ENCODE measurements around the gene CENATAC.
"Not testable (repeated sequence)": the region's sequence is repeated elsewhere in the genome, so short reads cannot be mapped to it uniquely, and the experiment has no call there.

The CENATAC gene

DNA sequence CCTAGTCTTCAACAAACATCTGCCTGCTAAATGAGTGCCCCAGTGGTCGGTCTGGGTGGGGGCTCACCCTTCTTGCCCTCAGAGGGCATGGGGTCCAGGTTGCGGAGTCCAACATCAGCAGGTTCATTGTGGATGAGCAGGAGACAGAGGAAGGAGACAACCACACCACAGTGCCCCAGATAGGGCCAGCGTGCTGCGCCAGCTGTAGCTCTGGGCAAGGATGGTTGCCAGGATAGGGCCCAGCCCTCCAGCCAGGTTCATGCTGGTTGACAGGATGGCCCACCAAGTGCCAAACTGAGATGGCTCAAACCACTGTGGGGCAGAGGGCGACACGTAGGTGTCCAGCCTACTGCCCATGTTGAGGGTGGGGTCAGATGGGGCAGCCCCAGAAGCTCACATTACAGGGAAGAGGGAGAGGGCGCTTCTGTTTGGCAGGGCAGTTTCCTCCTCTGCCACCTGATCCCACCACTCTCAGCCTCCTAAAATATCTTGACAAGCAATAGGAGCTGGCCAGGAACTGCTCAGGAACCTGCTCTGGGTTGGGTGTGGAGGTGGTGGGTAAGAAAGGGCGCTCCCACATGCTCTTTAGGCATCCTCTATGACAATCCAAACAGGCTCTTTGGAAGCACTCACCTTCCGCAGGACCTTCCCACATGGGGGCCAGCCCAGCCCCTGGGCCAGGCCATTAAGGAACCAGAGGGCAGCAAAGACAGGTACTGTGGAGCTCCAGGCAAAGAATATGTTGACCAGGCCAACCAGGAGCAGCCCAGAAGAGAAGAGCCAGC, 29.8 kb downstream of the CENATAC start:
- DNase-seq, result no peak

DNA sequence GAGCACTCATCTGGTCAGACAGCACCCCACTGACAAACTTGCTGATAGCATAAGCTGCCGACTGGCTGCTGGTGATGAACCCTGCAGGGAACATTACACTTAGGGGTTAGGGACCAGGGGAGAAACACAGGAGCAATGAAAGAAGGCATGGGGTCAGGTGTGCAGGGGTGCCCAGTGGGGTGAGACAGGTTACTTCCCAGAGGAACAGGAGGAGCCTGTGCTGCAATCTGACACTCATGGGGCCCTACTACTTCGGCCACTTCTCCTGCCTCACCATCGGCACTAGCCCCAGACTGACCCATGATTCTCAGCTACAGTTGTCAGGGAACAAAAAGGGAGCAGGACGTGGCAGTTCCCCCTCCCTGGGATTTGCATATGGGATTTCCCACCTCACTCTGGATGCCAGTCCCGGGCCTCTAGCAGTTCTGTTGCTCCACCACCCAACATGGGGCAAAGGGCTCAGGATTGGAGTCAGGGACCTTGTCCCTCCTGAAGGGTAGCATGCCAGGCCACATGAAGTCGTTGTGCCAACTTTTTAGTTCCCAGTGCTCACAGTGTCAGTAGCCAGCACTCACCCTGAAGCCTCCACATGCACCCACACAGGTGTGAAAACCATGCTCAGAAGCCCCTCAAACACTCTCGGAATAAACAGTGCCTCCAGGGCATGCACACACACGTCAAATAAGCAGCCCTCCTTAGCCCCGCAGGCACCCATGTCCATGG, 30.6 kb downstream of the CENATAC start:
- no peak for DNase-seq

DNA sequence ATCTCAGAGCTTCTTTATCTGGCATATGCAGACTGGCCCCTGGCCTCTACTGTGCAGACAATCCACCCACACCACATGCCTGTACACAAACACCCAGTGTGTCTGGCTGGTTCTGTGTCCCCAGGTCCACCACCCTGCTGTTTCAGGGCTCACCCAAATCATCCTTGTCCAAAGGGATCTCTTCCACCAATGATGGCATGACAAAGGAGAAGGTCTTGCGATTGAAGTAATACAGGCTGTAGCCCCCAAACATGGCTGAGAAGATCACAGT, 31.1 kb downstream of the CENATAC start:
- no peak for DNase-seq

DNA sequence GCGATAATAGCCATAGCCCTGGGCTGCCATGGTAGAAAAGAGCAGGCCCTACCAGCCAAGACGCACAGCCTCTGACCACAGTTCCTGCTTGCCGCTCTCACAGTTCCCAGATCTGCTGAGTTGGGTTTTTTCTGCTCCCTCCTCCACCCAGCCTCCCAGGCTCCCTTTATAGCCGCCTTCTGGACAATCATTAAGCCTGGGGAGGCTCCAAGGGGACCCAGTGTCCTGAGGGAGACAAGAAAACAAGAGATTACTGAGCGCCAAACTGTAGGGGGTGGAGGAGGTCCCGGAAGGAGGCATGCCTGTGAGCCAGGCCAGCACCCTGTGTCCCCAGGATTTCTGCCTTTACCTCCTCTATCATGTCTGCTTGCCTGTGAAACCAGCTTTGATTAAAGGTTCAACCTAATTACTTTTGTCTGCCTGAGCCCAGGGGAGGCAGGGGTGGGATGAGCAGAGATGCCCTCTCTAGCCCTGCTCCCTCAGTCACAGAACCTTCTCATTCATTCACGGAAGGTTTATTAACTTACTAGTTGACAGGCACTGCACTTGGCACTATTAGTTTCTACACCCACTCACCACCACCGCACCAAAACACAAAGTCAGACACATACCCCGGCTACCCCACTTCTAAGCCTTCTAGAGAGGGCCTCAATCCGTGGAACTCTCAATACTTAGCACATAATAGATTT, 31.5 kb downstream of the CENATAC start:
- peak in 1 of 5 donors; percentile 23 for DNase-seq

DNA sequence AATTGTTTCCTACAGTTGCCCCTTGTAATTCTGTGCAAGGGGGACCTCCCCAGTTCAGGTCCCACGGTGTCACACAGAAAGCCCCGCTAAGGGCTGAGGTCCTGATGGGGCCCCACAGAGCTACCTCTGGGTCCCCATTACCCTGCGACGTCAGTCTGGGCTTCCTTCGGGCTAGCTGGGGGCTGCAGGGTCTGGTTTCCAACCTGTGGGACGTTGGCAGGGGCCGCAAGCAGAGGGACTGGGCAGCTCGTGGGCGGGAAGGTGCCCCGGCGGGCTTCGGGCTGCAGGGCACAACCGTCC, 32.0 kb downstream of the CENATAC start:
- no peak for DNase-seq

DNA sequence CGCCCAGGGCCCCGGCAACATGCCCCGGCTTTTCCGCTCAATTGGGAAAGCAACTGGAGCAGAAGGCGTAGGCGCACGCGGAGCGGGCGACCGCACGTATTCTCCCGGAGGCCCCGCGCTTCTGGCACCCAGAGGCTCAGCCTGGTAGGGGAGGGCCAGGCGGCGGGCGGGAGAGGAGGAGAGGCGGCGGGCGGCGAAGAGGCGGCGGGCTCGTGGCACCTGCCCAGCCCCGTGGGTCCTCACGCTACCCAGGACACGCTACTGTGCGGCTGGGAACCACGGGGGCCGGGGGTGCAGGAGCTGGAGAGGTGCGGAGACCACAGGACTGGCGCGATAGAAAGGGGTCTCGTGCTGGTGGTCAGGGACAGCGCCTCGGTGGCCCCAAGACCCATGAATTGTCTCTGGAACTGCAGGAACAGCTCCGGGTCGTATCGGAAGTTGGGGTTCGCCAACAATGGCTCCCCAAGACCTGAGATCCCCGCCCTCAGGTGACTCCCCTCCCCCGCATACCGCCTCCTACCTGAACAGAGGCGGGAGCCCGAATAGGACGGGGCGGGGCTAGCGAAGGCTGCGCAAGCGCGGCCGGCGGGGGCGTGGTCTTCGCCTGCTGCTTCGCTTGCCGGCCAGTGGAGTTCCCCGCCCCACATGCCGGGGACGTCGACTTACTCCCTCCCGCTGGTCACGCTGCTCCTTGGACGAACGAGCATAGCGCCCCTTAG, 32.5 kb downstream of the CENATAC start, which contains the start of gene SLC37A4:
TSS of gene SLC37A4 (minus strand) at position 549 of the 719 bp plus-strand sequence.
- peak; percentile 98 to 99 (median 99) for DNase-seq

DNA sequence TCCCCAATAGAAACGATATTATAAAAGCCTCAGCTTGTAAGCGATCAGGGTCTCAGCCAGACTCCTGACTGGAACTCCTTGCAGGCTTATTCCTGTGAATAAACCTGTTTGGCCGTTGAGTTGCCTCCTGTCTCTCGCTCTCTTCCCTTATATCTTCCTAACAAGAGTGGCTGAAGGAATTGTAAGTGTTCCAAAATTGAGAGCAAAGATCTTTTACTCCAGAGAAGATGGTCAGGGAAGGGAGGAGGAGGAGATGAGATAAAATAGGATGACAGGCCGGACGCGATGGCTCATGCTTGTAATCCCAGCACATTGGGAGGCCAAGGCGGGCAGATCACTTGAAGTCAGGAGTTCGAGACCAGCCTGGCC, 34.0 kb downstream of the CENATAC start:
- DNase-seq, result no peak

DNA sequence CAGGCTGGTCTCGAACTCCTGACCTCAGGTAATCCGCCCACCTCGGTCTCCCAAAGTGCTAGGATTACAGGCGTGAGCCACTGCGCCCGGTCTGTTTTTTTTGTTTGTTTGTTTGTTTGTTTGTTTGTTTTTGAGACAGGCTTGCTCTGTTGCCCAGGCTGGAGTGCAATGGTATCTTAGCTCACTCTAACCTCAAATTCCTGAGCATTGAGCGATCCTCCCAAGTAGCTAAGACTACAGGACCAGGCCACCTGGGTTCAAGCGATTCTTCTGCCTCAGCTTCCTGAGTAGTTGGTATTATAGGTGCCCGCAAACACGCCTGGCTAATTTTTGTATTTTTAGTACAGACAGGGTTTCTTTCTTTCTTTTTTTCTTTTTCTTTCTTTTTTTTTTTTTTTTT, 35.5 kb downstream of the CENATAC start:
- DNase-seq, result not testable (repeated sequence)

DNA sequence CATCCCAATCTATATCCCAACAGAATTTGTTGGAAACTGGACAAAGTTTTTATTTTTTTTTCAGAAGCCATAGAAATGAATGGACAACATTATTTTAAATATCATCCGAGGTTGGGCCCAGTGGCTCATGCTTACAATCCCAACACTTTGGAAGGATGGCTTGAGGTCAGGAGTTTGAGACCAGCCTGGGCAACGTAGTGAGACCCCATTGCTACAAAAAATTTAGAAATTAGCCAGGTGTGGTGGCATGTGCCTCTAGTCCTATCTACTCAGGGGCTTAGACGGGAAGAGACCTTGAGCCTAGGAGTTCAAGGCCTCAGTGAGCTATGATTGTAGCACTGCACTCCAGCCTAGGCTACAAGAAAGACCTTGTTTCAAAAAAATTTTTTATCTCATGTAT, 36.9 kb downstream of the CENATAC start:
- no peak for DNase-seq

DNA sequence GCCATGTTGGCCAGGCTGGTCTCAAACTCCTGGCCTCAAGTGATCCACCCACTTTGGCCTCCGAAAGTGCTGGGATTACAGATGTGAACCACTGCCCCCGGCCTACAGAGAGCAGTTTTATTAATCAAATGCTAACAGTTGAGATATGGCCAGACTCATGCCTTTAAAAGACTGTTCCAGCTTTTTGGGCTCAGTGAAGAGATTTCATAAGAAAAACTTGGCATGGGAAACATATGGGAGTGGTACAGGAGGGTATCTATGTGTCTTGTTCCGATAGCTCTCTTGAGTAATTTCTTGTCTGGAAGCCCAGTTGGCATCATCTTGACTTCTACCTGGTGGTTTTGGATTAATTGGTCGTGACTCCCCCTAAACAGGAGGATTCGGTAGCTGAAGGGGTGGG, 40.9 kb downstream of the CENATAC start:
- DNase-seq, result no peak

DNA sequence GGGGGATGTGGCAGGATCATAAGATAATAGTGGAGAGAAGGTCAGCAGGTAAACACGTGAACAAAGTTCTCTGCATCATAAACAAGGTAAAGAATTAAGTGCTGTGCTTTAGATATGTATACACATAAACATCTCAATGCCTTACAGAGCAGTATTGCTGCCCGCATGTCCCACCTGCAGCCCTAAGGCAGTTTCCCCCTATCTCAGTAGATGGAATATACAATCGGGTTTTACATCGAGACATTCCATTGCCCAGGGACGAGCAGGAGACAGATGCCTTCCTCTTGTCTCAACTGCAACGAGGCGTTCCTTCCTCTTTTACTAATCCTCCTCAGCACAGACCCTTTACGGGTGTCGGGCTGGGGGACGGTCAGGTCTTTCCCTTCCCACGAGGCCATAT, 41.5 kb downstream of the CENATAC start:
- DNase-seq, result not testable (repeated sequence)

DNA sequence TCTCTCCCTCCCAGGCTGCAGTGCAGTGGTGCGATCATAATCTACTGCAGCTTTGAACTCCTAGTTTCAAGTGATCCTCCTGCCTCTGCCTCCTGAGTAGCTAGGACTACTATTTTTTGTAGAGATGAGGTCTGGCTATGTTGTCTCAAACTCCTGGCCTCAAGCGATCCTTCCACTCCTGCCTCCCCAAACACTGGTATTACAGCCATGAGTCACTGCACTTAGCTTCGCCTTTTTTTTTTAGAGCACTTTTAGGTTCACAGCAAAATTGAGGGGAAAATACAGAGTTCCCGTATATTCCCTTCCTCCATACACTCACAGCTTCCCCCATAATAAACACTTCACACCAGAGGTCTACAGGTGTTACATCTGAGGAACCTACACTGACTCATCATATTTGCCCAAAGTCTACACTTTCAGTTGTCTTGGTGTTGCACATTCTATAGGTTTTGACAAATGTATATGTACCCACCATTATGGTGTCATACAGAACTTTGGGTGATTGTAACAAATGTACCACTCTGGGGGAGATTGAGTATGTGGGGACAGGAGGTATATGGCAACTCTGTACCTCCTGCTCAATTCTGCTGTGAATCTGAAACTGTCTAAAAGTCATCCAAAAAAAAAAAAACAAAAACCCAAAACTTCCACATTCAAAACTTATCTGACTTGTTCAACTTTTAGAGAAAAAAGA, 44.0 kb downstream of the CENATAC start:
- no peak for DNase-seq

DNA sequence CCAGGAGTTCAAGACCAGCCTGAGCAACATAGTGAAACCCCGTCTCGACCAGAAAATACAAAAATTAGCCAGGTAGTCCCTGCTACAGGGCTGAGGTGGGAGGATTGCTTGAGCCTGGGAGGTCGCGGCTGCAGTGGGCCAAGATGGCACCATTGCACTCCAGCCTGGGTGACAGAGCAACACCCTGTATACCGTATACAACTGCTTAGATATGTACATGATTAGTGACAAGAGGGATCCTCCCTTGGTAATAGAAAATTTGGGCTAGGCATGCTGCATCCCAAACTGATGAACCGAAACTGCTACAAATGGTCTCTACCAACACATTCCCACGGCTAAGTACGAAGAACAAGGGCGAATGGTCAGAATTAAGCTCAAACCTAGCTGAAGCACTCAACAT, 45.0 kb downstream of the CENATAC start:
- no peak for DNase-seq

DNA sequence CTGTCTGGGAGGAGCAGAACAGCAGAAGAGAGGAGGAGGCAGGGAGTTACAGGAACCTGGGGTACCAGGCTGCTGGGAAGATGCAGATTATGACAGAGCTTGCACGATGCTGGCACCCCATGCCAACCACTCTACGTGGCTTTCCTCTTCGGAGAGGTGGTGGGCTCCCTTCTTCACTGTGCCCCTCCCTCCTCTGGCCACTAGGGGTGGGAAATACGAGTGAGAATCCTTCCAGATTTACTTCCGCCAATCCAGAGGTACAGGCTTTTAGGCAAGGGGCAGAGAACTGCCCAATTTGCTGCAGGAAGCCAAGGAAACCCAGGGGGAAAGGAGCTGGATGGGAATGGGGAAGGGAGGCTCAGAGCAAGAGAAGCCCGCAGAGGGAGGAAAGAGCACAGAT, 46.8 kb downstream of the CENATAC start:
- DNase-seq, result no peak

DNA sequence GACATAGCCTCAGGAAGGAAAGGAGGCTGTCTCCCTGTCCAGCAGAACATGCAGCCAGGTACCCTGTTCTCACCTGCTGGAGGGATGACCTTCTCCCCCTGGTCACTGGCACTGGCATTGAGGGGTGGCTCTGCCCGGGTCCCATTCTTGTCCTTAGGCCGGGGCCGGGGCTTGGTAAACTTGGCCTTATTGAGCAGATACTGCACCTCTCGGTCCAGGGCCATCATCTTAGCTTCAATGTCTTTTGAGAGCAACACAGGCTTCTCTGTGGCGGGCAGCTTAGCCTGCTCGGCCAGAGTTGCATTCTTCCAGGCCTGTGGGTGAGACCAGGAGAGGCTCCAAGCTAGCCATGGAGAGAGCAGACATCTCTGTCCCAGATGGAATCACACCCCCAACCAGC, 48.6 kb downstream of the CENATAC start:
- no peak for DNase-seq

DNA sequence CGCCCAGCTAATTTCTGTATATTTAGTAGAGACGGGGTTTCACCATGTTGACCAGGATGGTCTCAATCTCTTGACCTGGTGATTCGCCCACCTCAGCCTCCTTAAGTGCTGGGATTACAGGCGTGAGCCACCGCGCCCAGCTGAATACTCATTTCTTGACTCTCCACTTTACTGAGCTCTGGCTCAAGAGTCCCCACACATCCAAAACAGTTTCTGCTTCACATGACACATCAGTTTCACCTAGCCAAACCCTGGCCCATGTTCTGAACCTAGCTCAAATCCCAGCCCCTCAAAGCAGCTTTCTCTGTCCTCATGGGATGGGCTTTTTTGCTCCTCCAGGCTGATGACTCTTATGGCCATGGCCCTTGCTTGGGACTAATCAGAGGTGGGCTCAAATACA, 49.3 kb downstream of the CENATAC start:
- DNase-seq, result no peak

DNA sequence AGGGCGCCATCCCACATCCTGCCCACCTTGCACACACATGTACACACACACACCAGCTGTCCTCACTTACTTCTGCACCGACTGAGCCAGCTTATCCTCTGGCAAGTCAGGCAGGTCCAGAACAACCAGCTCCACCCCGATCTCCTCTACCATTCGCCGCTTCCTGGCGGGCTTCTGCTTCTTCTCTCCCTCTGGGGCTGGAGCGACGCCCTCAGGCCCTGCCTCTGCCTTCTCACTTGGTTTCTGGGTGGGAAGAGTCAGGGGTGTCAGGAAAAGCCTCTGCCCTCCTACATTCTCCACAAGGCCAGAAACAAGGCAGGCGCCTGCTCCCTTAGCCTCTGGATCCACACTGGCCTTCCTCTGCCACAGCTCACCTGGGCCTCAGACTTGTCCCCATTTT, 50.7 kb downstream of the CENATAC start:
- no peak for DNase-seq

DNA sequence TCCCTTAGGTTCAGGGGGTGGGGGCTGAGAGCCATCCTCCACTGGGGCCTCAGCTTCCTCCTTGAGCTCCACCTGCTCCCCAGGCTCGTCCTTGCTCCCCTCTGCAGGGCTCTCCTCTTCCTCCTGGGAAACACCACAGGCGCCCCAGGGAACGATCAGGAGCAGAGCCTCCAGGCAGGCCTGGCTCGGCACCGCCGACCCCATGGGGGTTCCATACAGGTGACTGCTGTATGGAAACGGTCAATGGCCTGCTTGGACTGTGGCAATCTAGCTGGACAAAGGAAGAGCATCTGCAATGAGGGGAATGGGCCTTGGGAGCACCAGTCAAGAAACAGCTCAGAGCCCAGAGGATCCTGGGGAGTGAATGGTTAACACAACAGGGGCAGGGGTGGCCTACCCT, 51.1 kb downstream of the CENATAC start:
- DNase-seq, result no peak

DNA sequence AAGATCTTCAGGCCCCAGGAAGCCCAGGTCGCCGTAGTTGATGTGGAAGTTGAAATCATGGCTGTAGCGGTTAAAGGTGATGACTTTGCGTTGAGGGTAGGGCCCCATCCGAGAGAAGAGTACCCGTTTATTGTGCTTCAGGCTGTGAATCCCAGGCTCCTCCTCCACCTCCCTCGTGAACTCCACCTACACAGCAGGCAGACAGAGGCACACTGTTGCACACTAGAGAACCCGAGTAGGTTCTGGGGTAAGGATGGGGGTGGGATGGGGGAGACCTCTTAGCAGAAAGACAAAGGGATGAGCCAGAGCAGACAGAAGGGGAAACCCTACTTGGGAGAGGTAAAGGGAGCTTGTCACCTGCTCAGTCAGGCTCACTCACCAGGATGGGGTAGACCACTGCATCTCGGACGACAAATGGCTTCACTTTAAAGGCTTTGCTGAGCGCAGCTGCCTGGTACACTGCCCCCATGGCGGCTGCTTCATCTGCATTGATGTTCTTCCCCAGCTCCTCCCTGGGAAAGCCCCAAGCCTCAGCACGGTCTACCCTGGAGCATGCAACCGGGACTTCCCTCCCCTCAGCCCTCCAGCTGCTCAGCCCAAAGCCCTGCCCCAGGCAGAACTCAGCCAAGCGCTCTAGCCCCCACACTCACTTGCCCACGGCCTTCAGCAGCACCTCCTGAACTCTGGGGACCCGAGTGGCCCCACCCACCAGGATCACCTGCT, 53.7 kb downstream of the CENATAC start:
- DNase-seq, result no peak

DNA sequence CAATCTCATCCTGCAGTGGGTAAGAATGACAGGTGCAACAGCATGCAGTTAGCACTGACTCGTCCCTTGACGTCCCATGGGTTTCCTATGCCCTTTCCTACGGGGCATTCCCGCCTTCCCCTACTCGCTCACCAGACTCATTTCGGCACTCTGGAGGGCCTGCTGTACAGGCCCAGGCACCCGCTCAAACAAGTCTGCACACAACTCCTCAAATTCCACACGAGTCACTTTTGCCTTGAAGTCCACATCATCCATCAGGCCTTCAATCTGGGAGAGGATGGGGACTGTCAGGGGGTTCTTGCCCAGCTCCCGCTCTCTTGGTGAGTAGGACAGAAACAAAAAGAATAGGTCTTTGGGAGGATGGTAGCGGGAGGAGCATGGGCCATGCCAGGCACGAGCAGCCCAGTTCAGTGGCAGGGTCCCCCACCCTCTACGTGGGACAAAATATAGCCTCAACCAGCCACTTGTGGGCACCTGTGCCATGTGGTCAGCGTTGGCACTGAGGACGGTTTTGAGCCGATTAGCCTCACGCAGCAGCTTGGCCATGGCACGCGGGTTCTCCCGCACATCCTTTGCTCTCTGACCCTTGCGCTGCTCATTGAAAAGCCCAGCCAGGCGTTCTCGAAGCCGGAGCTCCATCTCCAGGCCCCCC, 54.4 kb downstream of the CENATAC start:
- no peak for DNase-seq

DNA sequence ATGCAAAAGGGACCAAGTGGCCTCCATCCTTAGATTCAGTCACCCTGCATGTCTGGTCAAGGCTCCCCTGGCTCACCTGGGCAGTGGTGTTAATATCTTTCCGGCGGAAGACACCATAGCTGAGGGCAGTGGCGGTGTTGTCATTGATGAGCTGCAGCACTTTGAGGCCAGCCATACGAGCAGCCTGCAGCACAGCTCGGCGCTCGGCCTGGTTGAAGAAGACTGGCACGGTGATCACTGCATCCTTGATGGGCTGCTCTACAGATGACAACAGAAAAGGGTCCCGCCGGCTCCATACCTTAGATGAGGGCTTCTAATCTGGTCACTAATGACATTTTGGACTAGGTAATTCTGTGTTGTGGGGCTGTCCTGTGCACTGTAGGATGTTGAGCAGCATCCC, 56.5 kb downstream of the CENATAC start:
- DNase-seq, result no peak

DNA sequence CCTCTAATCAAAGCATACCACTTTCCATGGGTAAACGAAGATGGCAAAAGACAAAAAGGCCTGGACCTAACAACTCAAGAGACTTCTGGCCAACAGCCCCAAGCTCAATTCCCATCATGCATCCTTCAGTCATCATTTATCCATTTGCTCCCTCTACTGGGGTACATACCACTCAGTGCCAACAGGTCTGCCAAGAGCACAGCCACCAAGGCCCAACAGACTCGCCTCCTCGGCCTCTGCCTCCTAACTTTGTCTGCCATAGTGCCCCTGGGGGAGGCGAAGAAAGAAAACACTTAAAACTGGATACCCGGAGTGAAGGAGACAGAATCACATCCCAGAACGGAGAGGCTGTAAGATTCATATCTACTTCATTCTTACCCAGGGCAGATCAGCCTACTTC, 58.0 kb downstream of the CENATAC start:
- DNase-seq, result peak in 1 of 5 donors; percentile 41

Data from T-helper 1 cell (primary cell).